Neutrophil (primary cell): ENCODE measurements around the gene ARL11.

Experiments
- H3K27ac ChIP-seq: fragments of 200-600 bp; sonication (generic); 2 replicates; pipeline ENCODE4 v1.5.1; 2016; ENCODE audit warnings: mild to moderate bottlenecking, moderate library complexity
- H3K27me3 ChIP-seq: fragments of 200-600 bp; sonication (generic); 2 replicates; pipeline ENCODE4 v1.6.0; 2016; ENCODE audit warnings: mild to moderate bottlenecking
- H3K36me3 ChIP-seq: fragments of 200-600 bp; sonication (generic); 2 replicates; pipeline ENCODE4 v1.5.1; 2017
- H3K4me1 ChIP-seq, 2 experiments: fragments of 200-600 bp in 1 of 2; sonication (generic) in 1 of 2; 1 replicate in 1 of 2; 2 replicates in 1 of 2; pipeline versions ENCODE4 v1.5.1 to v1.6.1; 2013 to 2016; ENCODE audit warnings: low read depth in 1 of 2, low read length in 1 of 2, mild to moderate bottlenecking in 1 of 2, moderate library complexity in 1 of 2; ENCODE audit not compliant: control insufficient read depth in 1 of 2, insufficient read depth in 1 of 2
- H3K4me3 ChIP-seq, 2 experiments: fragments of 200-600 bp in 1 of 2; sonication (generic) in 1 of 2; 1 replicate in 1 of 2; 2 replicates in 1 of 2; pipeline ENCODE4 v1.5.1; 2013 to 2016; ENCODE audit warnings: low read depth in 1 of 2, low read length in 1 of 2, mild to moderate bottlenecking in 1 of 2, moderate library complexity in 1 of 2
- H3K9me3 ChIP-seq: fragments of 200-600 bp; sonication (generic); 2 replicates; pipeline ENCODE4 v1.5.1; 2016
- CTCF ChIP-seq: fragments of 200-600 bp; sonication (generic); IDR thresholded peaks from 2 replicates; pipeline ENCODE4 v1.5.1; 2016; ENCODE audit warnings: antibody characterized with exemption

The ARL11 gene

GRCh38 chr13:49627831-49628652 is at the start of gene ARL11:
ARL11 (plus strand) TSS chr13:49628507; CDS start chr13:49630448, 1,941 bp downstream.
- peak within 1 kb of the TSS; percentile 89 for H3K27ac ChIP-seq
- peak within 1 kb of the TSS; percentile 84 to 86 for H3K4me3 ChIP-seq
- peak; percentile 23 for TF ChIP-seq CTCF

GRCh38 chr13:49579501-49579900 is 48.8 kb upstream of the ARL11 start:
- Histone ChIP-seq H3K4me1 (peaks cover 2 to 3% of the 10 kb centered on the region in 2 experiments), H3K36me3 (peaks cover 10% of the 10 kb centered on the region), H3K4me3 (no peak overlapping the region), H3K9me3 (no peaks in the 10 kb centered on the region), H3K27me3 (peaks cover 1% of the 10 kb centered on the region), H3K27ac (no peak overlapping the region)
- TF ChIP-seq CTCF: no peak

More at GRCh38 chr13:49627831-49628652, at the start of gene ARL11:
- H3K27me3 ChIP-seq: no peaks in the 10 kb centered on the region
- no peaks in the 10 kb centered on the region for H3K9me3 ChIP-seq
- peaks cover 26% of the 10 kb centered on the region for H3K36me3 ChIP-seq
- peaks cover 45 to 48% of the 10 kb centered on the region in 2 experiments for H3K4me1 ChIP-seq

GRCh38 chr13:49580980-49581680 is 47.2 kb upstream of the ARL11 start:
- peaks cover 5% of the 10 kb centered on the region for H3K27me3 ChIP-seq
- H3K4me1 ChIP-seq: peaks cover 12 to 14% of the 10 kb centered on the region in 2 experiments
- H3K4me3 ChIP-seq: no peak overlapping the region
- H3K36me3 ChIP-seq: peaks cover 10% of the 10 kb centered on the region
- no peak overlapping the region for H3K27ac ChIP-seq
- TF ChIP-seq CTCF: no peak
- no peaks in the 10 kb centered on the region for H3K9me3 ChIP-seq

GRCh38 chr13:49584771-49585182 is 43.5 kb upstream of the ARL11 start:
- TF ChIP-seq CTCF: no peak
- no peaks in the 10 kb centered on the region for H3K9me3 ChIP-seq

DNA sequence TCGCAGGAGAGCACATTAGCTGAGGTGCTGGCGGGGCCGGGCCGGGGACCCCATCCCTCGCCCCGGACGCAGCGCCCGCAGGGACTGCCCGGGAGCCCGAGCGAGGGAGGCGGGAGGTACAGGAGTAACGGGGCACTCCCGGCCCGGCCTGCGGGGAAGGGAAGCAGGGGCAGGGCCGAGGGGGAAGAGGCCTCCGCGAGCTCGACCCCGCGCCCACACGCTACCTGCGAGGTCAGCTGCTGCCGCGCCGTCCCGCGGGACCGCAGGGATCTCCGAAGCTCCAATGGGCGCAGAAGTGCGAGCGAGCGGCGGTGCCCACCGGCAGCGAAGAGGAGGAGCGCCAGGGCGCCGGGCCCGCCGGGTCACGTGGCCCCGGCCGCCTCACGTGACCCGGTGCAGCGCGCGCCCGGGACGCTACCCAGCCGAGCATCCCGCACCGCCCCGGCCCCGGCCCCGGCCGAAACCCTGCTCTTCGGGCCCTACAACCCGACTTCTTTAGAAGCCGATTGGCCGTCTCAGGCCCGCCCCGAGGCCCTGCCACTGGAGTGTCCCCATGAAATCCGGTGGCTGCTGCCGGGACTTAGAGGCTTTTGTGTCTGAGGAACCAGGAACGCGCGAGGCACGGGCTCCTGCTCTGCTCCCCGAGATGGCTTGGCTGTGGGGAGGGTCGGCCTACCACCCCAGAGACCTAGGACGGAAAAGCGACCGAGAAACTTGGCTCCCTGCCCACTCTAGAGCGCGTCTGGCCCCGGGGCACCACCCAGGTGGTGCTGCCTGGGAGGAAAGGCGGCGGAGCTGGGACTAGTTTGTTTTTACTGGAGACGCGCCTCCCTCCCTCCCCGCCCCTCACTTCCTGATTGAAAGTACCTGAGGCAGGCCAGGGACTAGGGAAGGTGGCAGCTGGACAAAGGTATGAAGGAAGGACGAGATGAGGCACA is 42.8 kb upstream of the ARL11 start, which contains the start of gene RCBTB1:
Gene RCBTB1, minus strand, starts transcription at position 339 of the 938 bp plus-strand sequence. CDS start 18,279 bp downstream, outside the sequence.
- Histone ChIP-seq H3K27me3 (peaks cover 5% of the 10 kb centered on the region), H3K27ac (peak within 1 kb of the TSS; percentile 60), H3K4me1 (peaks cover 14 to 16% of the 10 kb centered on the region in 2 experiments), H3K9me3 (no peaks in the 10 kb centered on the region), H3K36me3 (no peaks in the 10 kb centered on the region), H3K4me3 (peak within 1 kb of the TSS; percentile 73 to 87)
- TF ChIP-seq CTCF: no peak

More at GRCh38 chr13:49584771-49585182, 43.5 kb upstream of the ARL11 start:
- Histone ChIP-seq H3K4me3 (peak overlapping the region; percentile 73 to 87), H3K27me3 (peaks cover 5% of the 10 kb centered on the region), H3K36me3 (peaks cover 2% of the 10 kb centered on the region), H3K27ac (peak overlapping the region; percentile 60), H3K4me1 (peaks cover 14 to 16% of the 10 kb centered on the region in 2 experiments)
